GM19463 (cell line): Measurements from ENCODE around the gene RAX2.
"Not testable (repeated sequence)": the region's sequence is repeated elsewhere in the genome, so short reads cannot be mapped to it uniquely, and the experiment has no call there.

Experiments used
- ATAC-seq: cut with Tn5 transposase; IDR thresholded peaks from one replicate; pipeline ENCODE4 v1.9.1; 2021; ENCODE audit warnings: mild to moderate bottlenecking, moderate library complexity; ENCODE audit not compliant: unreplicated experiment

Gene RAX2

GRCh38 chr19:3771906-3772455, at the start of gene RAX2:
TSS of gene RAX2 (minus strand) at chr19:3772228. CDS start at chr19:3771742, 486 bp downstream.
- ATAC-seq = no peak

- ATAC-seq = no peak
Measured at GRCh38 chr19:3821156-3821555, 49.1 kb upstream of the RAX2 start.

GRCh38 chr19:3819989-3820388, 48.0 kb upstream of the RAX2 start:
- ATAC-seq = no peak

- ATAC-seq = no peak
Measured at GRCh38 chr19:3818918-3819317, 46.9 kb upstream of the RAX2 start.

GRCh38 chr19:3818466-3818865, 46.4 kb upstream of the RAX2 start:
- no peak for ATAC-seq

- no peak for ATAC-seq
Measured at GRCh38 chr19:3817761-3818160, 45.7 kb upstream of the RAX2 start.

GRCh38 chr19:3816566-3817218, 44.7 kb upstream of the RAX2 start:
- no peak for ATAC-seq

- ATAC-seq = not testable (repeated sequence)
Measured at GRCh38 chr19:3816148-3816547, 44.1 kb upstream of the RAX2 start.

- no peak for ATAC-seq
Measured at GRCh38 chr19:3814648-3815047, 42.6 kb upstream of the RAX2 start.

- no peak for ATAC-seq
Measured at GRCh38 chr19:3813473-3814392, 41.7 kb upstream of the RAX2 start.

- ATAC-seq = no peak
Measured at GRCh38 chr19:3810708-3811355, 38.8 kb upstream of the RAX2 start.

GRCh38 chr19:3809881-3810707, 38.1 kb upstream of the RAX2 start:
- no peak for ATAC-seq

GRCh38 chr19:3808420-3809143, 36.6 kb upstream of the RAX2 start:
- no peak for ATAC-seq

- no peak for ATAC-seq
Measured at GRCh38 chr19:3807574-3808354, 35.7 kb upstream of the RAX2 start.

- ATAC-seq = no peak
Measured at GRCh38 chr19:3807131-3807480, 35.1 kb upstream of the RAX2 start.

GRCh38 chr19:3805859-3806258, 33.8 kb upstream of the RAX2 start:
- ATAC-seq = no peak

GRCh38 chr19:3804429-3804828, 32.4 kb upstream of the RAX2 start:
- ATAC-seq = no peak

- no peak for ATAC-seq
Measured at GRCh38 chr19:3803986-3804385, 32.0 kb upstream of the RAX2 start.
